ENCODE measurements around the gene TEKT2. TPM values are rescaled to one million over a fixed set of nuclear protein-coding genes. Genes with fewer than 3 reads are reported as not detected.

Gene TEKT2
- total RNA-seq, 6 experiments from 2014 or later = not detected

- TF ChIP-seq CTCF (IDR thresholded peaks at IDR 0.05) = no peak
- Mint-ChIP-seq H3K9me3 (no peaks in the 10 kb centered on the region), H3K27ac (no peak overlapping the region), H3K4me1 (ENCODE audit: low read depth) (peaks cover 24% of the 10 kb centered on the region), H3K4me3 (no peak overlapping the region), H3K27me3 (ENCODE audit: insufficient read depth) (peaks cover 4% of the 10 kb centered on the region; the same call in 1 of the 2 replicates), H3K36me3 (ENCODE audit: low read depth) (peaks cover 11% of the 10 kb centered on the region)
- DNase-seq = no peak
Measured at GRCh38 chr1:36092166-36092797, 8.4 kb downstream of the TEKT2 start.

DNA sequence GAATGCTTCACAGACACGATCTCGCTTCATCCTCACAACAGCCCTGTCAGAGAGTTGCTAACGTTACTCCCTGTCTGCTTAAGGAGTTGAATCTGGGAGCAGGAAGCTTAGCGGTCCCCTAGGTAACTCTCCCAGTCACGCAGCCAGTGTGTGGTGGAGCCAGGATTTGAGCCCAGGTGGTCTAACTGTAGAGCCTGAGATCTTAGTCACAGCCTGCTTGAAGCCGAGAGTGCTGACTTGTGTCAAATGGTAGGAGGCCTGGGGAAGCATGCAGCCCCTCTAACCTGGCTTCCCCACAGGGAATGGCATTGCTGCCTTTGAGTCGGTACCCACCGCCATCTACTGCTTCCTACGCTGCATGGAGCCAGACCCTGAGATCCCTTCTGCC is 8.9 kb downstream of the TEKT2 start:
- H3K27ac Mint-ChIP-seq = no peak overlapping the region
- H3K27me3 Mint-ChIP-seq (ENCODE audit: insufficient read depth) = peaks cover 4% of the 10 kb centered on the region; the same call in 1 of the 2 replicates
- H3K36me3 Mint-ChIP-seq (ENCODE audit: low read depth) = peaks cover 11% of the 10 kb centered on the region
- no peak for DNase-seq
- H3K4me3 Mint-ChIP-seq = no peak overlapping the region
- no peaks in the 10 kb centered on the region for H3K9me3 Mint-ChIP-seq
- H3K4me1 Mint-ChIP-seq (ENCODE audit: low read depth) = peaks cover 24% of the 10 kb centered on the region
- no peak for TF ChIP-seq CTCF (IDR thresholded peaks at IDR 0.05)

DNA sequence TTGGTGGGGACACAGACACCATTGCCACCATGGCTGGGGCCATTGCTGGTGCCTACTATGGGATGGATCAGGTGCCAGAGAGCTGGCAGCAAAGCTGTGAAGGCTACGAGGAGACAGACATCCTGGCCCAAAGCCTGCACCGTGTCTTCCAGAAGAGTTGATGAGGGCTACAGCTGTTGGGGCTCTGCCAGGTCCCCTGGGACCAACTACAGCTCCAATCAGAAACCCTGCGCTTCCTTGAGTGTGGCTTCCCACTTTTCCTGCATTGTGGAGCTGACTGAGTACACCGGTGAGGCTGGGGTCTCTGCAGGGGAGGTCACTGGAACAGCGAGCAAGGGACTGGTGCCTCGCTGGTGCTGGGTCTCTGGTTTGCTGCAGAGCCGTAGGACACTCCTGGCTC is 9.3 kb downstream of the TEKT2 start:
- Mint-ChIP-seq H3K4me1 (ENCODE audit: low read depth) (peaks cover 24% of the 10 kb centered on the region), H3K27me3 (ENCODE audit: insufficient read depth) (peaks cover 4% of the 10 kb centered on the region; the same call in 1 of the 2 replicates), H3K27ac (no peak overlapping the region), H3K36me3 (ENCODE audit: low read depth) (peaks cover 11% of the 10 kb centered on the region), H3K9me3 (no peaks in the 10 kb centered on the region), H3K4me3 (no peak overlapping the region)
- TF ChIP-seq CTCF (IDR thresholded peaks at IDR 0.05) = no peak
- DNase-seq = no peak

DNA sequence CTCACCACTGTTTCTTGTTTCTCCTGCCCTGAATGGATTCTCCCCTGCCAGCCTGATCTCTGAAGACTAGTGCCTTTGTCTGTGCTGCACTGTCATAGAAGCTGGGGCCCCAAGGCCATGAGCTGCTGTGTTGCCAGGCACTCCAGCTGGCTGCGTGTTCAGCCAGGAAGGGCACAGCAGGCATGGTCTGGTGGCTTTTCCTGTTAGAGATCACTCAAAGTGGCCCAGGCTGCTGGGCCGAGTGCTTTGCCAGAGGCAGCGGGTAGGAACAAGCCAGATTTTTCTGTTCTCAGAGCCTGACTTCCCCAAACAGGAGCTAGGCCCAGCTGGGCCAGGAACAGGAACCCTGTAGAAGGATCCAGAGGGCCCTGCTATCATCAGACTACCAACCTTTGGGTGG is 10.0 kb downstream of the TEKT2 start:
- Mint-ChIP-seq H3K9me3 (no peaks in the 10 kb centered on the region), H3K4me3 (no peak overlapping the region), H3K4me1 (ENCODE audit: low read depth) (peaks cover 24% of the 10 kb centered on the region), H3K27ac (no peak overlapping the region), H3K27me3 (ENCODE audit: insufficient read depth) (peaks cover 4% of the 10 kb centered on the region; the same call in 1 of the 2 replicates), H3K36me3 (ENCODE audit: low read depth) (peaks cover 11% of the 10 kb centered on the region)
- DNase-seq = no peak
- no peak for TF ChIP-seq CTCF (IDR thresholded peaks at IDR 0.05)

DNA sequence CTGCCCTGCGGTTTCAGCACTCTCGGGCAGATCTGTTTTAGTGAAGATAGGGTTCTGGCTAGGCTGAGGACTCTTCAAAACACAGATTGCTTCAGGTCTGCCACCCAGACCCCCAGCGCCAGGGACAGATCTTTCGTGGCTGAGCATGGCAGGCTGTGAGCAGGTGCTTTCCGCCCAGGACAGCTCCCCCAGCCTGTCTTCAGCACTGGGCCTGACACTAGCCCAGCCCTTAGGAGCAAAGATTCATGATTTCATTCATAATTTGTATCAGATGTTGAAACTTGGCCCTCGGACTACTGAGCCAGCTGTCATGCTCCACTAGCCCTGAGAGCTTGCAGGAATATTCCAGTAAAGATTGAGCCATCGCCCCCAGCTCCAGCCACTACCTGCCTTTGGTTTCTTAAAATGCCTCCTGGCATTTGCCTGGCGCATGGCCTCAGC is 10.7 kb downstream of the TEKT2 start:
- 0 out of 2 replicates have a peak overlapping the region, but pooled peaks have one; percentile 5 for H3K27ac Mint-ChIP-seq
- TF ChIP-seq CTCF (IDR thresholded peaks at IDR 0.05) = no peak
- DNase-seq = no peak

More for the DNA sequence above, 10.7 kb downstream of the TEKT2 start:
- Mint-ChIP-seq H3K9me3 (no peaks in the 10 kb centered on the region), H3K4me1 (ENCODE audit: low read depth) (peaks cover 21% of the 10 kb centered on the region), H3K36me3 (ENCODE audit: low read depth) (peaks cover 5% of the 10 kb centered on the region), H3K4me3 (no peak overlapping the region), H3K27me3 (ENCODE audit: insufficient read depth) (peaks cover 4% of the 10 kb centered on the region; the same call in 1 of the 2 replicates)

Data from HFFc6 (cell line).